ENCODE measurements around the gene DLGAP1. TPM values are rescaled to one million over a fixed set of nuclear protein-coding genes. Genes with fewer than 3 reads are reported as not detected.

DLGAP1 gene
- 0.02 to 0.12 TPM (median 0.07 TPM) in 3 of 5 replicates, not detected in the others for total RNA-seq (2022; extraction: Qiagen RNA extraction)

GRCh38 chr18:4455113-4455811 lies at the start of gene DLGAP1:
Gene DLGAP1 (minus strand): TSS chr18:4455307.

GRCh38 chr18:3450012-3450798 lies 1004.9 kb downstream of the DLGAP1 start, which contains the start of gene TGIF1:
Gene TGIF1 (plus strand): TSS chr18:3450172. CDS start chr18:3450490, 318 bp downstream.

